ENCODE data around the gene ZNF497. TPM values are rescaled to one million over a fixed set of nuclear protein-coding genes. Genes with fewer than 3 reads are reported as not detected.
A peak's percentile ranks its signal among the peaks of the same experiment; 100 is the strongest.

Gene ZNF497
- total and polyA plus RNA-seq, 4 experiments from 2014 or later, result 0.46 to 2.0 (median 1.5) TPM

DNA sequence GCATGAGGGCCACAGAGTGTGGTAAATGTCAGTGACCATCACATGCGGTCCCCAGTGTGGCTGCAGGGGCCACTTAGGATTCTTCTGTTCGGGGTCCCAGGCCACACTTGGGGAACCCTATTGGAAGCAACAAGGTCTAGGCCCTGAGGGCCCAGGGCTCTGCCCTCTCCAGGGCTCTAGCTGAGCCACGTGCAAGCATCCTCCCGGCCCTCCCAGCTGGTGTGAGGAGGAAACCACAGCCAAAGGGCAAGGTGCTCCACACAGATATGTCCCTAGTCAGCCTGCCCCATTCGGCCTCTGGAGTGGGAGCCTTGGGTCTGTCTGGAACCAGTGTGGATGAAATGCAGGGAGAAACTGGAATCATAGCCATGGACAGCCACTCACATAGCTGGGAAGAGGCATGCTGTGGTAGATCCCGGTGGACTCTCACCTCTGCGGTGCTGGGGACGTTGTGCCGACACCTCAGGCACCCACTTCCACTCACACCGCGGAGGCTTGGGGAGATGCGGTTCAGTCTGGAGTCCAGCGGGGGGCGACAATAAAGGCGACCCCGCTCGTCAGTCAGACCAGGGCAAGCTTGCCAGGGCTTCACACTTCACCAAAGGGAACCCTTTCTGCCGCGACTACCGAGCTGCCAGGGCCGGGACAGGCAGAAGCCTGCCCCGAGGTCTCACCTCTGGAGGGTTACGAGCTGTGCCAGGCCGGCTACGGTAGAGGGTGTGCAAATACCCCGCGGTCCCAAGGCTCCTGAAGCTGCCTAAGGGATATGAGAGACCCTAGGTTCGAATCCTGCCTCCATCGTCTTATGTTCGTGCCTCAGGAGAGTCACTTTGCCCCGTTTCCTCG is 4.3 kb upstream of the ZNF497 start:
- Mint-ChIP-seq H3K27me3 (no peaks in the 10 kb centered on the region), H3K4me3 (no peak overlapping the region), H3K9me3 (no peaks in the 10 kb centered on the region), H3K4me1 (peaks cover 8 to 10% (median 9%) of the 10 kb centered on the region in 4 donors), H3K27ac (no peak overlapping the region), H3K36me3 (peaks cover 0 to 6% of the 10 kb centered on the region in 2 donors)
- ChIA-PET CTCF (ENCODE audit: partially characterized antibody) (no interaction called here), POLR2A (ENCODE audit: partially characterized antibody) (no interaction called here)
- peaks cover 4% of the 10 kb centered on the region for H3K4me1 ChIP-seq (ENCODE audit: insufficient read depth, low read length)
- H3K27ac ChIP-seq (ENCODE audit: low read depth, low read length), result no peak overlapping the region
- no peak overlapping the region for H3K4me3 ChIP-seq (ENCODE audit: low read length in 2 of 2)
- H3K27me3 ChIP-seq (ENCODE audit: insufficient read depth, low read length), result no peaks in the 10 kb centered on the region
- H3K36me3 ChIP-seq (ENCODE audit: insufficient read depth, low read length), result no peaks in the 10 kb centered on the region
- no peaks in the 10 kb centered on the region for H3K9me3 ChIP-seq (ENCODE audit: control insufficient read depth in 1 of 2, low read length in 2 of 2)
- intact Hi-C loops (cut with micrococcal nuclease), result no loop called here
- DNase-seq, result no peak

DNA sequence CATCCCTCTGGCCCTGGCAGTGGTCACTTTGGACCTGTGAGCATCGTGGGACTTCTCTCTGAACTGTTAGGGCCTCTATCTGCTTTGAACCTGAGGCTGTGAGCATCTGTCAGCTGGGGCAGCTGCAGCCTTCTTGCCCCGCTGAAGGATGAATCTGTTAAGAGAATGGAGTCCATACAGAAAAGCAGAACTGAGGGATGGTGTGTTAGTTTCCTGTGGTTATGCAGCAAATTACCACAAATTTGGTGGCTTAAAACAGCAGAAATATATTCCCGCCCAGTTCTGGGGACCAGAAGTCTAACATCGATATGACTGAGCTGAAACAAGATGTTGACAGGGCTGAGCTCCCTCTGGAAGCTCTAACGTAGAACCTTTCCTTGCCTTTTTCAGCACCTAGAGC is 1.6 kb upstream of the ZNF497 start:
- Mint-ChIP-seq H3K36me3 (peaks cover 0 to 3% of the 10 kb centered on the region in 2 donors), H3K9me3 (no peaks in the 10 kb centered on the region), H3K27me3 (no peaks in the 10 kb centered on the region), H3K4me3 (peak overlapping the region in 3 of 8 donors; percentile 26 to 43 (median 40)), H3K27ac (no peak overlapping the region), H3K4me1 (peaks cover 6 to 13% (median 9%) of the 10 kb centered on the region in 4 donors)
- Histone ChIP-seq H3K27me3 (ENCODE audit: insufficient read depth, low read length) (no peaks in the 10 kb centered on the region), H3K4me3 (ENCODE audit: low read length in 2 of 2) (no peak overlapping the region), H3K9me3 (ENCODE audit: control insufficient read depth in 1 of 2, low read length in 2 of 2) (no peaks in the 10 kb centered on the region), H3K4me1 (ENCODE audit: insufficient read depth, low read length) (peaks cover 9% of the 10 kb centered on the region), H3K27ac (ENCODE audit: low read depth, low read length) (no peak overlapping the region), H3K36me3 (ENCODE audit: insufficient read depth, low read length) (no peaks in the 10 kb centered on the region)
- intact Hi-C loops (cut with micrococcal nuclease), result no loop called here
- CTCF ChIA-PET (ENCODE audit: partially characterized antibody), result interaction anchor here (1.3 to 3.0 kb wide), 4 partner anchors 45 to 156 kb away, joined by 3 to 11 read pairs (median 5); partner anchors contain the start of genes ZBTB45, ZNF544 and ZNF584
- DNase-seq, result no peak
- POLR2A ChIA-PET (ENCODE audit: partially characterized antibody), result interaction anchor here (1.2 to 5.5 kb wide), 5 partner anchors 15 to 191 kb away, joined by 3 to 77 read pairs (median 26); partner anchors contain the start of genes CHMP2A, ERVK3-1 and ZNF837

DNA sequence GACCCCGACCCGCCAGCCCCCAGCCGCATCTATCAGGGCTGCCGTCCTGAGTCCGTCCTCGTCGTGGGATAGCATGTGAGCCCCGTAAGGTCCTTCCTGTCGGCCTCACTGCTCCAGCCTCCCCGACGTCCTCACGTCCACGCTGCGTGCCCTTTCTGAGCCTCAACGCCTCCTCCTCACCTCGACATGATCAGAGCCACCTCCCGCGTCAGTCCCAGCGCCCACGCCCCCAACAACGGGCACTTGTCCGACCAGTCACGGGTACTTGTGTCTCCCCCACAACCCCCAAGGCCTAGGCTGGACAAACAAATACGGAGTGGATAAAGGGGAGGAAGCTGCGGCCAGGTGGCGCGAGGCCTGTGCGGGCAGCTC is 665 bp downstream of the ZNF497 start:
- peak overlapping the region; percentile 69 for H3K27ac ChIP-seq (ENCODE audit: low read depth, low read length)
- Mint-ChIP-seq H3K27me3 (no peaks in the 10 kb centered on the region), H3K9me3 (no peaks in the 10 kb centered on the region), H3K4me1 (peaks cover 6 to 13% (median 10%) of the 10 kb centered on the region in 4 donors), H3K36me3 (peaks cover 0 to 3% of the 10 kb centered on the region in 2 donors), H3K27ac (peak overlapping the region; percentile 54 to 98 (median 93)), H3K4me3 (peak overlapping the region; percentile 90 to 98 (median 93))
- POLR2A ChIA-PET (ENCODE audit: partially characterized antibody), result interaction anchor here (0.7 to 5.5 kb wide), 20 partner anchors 13 to 972 kb away, joined by 3 to 77 read pairs (median 8); partner anchors contain the start of genes CHMP2A, ERVK3-1, RPS5 and TRIM28
- CTCF ChIA-PET (ENCODE audit: partially characterized antibody), result interaction anchor here (0.5 to 1.5 kb wide), 4 partner anchors 12 to 1258 kb away, joined by 3 to 5 read pairs (median 4); partner anchors contain the start of gene ZNF837
- no peaks in the 10 kb centered on the region for H3K36me3 ChIP-seq (ENCODE audit: insufficient read depth, low read length)
- DNase-seq, result peak in 2 of 5 donors; percentile 20 to 24
- peak overlapping the region; percentile 90 to 98 for H3K4me3 ChIP-seq (ENCODE audit: low read length in 2 of 2)
- H3K27me3 ChIP-seq (ENCODE audit: insufficient read depth, low read length), result no peaks in the 10 kb centered on the region
- H3K9me3 ChIP-seq (ENCODE audit: control insufficient read depth in 1 of 2, low read length in 2 of 2), result no peaks in the 10 kb centered on the region
- peaks cover 17% of the 10 kb centered on the region for H3K4me1 ChIP-seq (ENCODE audit: insufficient read depth, low read length)
- intact Hi-C loops (cut with micrococcal nuclease), result loop anchor here (1.0 kb wide), 8 partner anchors 15 to 84 kb away; partner anchors contain the start of genes ERVK3-1, ZNF132, ZNF584 and ZNF8

DNA sequence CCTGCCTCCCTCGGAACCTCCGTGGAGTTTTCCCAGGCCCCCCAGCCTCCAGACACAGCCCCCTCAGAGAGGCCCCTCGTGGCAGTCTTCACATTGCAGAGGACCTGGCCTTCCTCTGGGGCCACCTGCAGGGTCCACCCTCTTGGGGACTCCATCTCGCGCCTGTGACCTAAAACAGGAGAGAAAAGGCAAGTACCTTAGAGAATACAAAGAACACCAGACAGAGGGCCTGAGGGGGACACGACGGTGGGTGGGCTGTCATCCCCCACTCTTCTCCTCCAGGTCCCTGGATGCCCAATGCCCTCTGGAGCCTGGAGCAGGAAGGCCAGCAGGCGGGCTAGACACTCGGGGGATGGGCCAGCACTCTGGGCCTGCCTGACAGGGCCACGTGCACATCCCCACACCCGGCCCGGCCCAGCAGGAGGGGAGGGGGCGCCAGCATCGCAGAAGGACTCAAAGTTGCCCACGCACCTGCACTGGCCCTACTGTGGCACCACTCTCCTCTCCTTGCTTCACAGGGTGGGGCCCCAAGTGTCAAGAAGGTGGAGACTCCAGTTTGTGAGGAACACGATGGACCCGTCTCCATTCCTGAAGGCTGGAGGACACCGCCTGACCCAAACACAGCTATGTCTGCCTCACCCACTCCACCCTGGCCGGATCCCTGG is 4.9 kb downstream of the ZNF497 start:
- DNase-seq, result no peak
- Mint-ChIP-seq H3K27ac (no peak overlapping the region), H3K36me3 (peaks cover 0 to 1% of the 10 kb centered on the region in 2 donors), H3K27me3 (no peaks in the 10 kb centered on the region), H3K4me3 (peak overlapping the region in 4 of 8 donors; percentile 21 to 46 (median 30)), H3K4me1 (peaks cover 4 to 27% (median 14%) of the 10 kb centered on the region in 4 donors), H3K9me3 (no peaks in the 10 kb centered on the region)
- intact Hi-C loops (cut with micrococcal nuclease), result no loop called here
- H3K27ac ChIP-seq (ENCODE audit: low read depth, low read length), result no peak overlapping the region
- no peaks in the 10 kb centered on the region for H3K9me3 ChIP-seq (ENCODE audit: control insufficient read depth in 1 of 2, low read length in 2 of 2)
- no peak overlapping the region for H3K4me3 ChIP-seq (ENCODE audit: low read length in 2 of 2)
- peaks cover 27% of the 10 kb centered on the region for H3K4me1 ChIP-seq (ENCODE audit: insufficient read depth, low read length)
- H3K27me3 ChIP-seq (ENCODE audit: insufficient read depth, low read length), result no peaks in the 10 kb centered on the region
- POLR2A ChIA-PET (ENCODE audit: partially characterized antibody), result interaction anchor here (0.7 to 2.2 kb wide), 4 partner anchors 10 to 175 kb away, joined by 3 to 22 read pairs (median 6); partner anchors contain the start of gene ZNF274
- no peaks in the 10 kb centered on the region for H3K36me3 ChIP-seq (ENCODE audit: insufficient read depth, low read length)
- CTCF ChIA-PET (ENCODE audit: partially characterized antibody), result interaction anchor here (1.4 kb wide), 1 partner anchor 9 kb away, joined by 3 read pairs; no protein-coding TSS in a partner anchor

DNA sequence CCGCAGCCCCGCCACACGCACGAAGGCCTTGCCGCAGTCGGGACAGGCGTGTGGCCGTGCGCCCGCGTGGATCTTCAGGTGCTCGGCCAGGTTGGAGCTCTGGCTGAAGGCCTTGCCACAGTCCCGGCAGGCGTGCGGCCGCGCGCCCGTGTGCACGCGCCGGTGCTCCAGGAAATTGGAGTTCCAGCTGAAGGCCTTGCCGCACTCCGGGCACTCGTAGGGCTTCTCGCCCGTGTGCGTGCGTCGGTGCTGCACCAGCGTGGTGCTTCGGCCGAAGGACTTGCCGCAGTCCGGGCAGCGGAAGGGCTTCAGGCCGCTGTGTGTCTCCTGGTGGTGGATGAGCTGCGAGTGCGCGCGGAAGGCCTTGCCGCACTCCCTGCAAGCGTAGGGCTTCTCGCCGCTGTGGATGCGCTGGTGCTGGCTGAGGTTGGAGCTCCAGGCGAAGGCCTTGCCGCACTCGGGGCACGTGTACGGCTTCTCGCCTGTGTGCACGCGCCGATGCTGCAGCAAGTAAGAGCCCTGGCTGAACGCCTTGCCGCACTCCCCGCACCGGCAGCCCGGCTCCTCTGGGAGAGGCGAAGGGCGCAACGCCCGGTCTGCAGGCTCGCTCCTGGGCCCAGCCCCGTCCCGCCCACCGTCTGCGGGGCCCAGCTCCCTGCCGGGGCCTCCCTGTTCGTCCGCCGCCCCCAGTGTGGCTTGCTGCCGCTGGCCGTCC is 5.6 kb downstream of the ZNF497 start:
- Histone ChIP-seq H3K4me1 (ENCODE audit: insufficient read depth, low read length) (peaks cover 24% of the 10 kb centered on the region), H3K9me3 (ENCODE audit: control insufficient read depth in 1 of 2, low read length in 2 of 2) (no peaks in the 10 kb centered on the region), H3K27me3 (ENCODE audit: insufficient read depth, low read length) (no peaks in the 10 kb centered on the region), H3K4me3 (ENCODE audit: low read length in 2 of 2) (peak overlapping the region in 1 of 2 donors; percentile 47), H3K36me3 (ENCODE audit: insufficient read depth, low read length) (no peaks in the 10 kb centered on the region), H3K27ac (ENCODE audit: low read depth, low read length) (no peak overlapping the region)
- Mint-ChIP-seq H3K4me1 (peaks cover 2 to 29% (median 10%) of the 10 kb centered on the region in 4 donors), H3K4me3 (peak overlapping the region; percentile 23 to 74 (median 59)), H3K27ac (peak overlapping the region in 2 of 7 donors; percentile 17 to 30), H3K27me3 (no peaks in the 10 kb centered on the region), H3K9me3 (no peaks in the 10 kb centered on the region), H3K36me3 (no peaks in the 10 kb centered on the region)
- intact Hi-C loops (cut with micrococcal nuclease), result no loop called here
- ChIA-PET CTCF (ENCODE audit: partially characterized antibody) (no interaction called here), POLR2A (ENCODE audit: partially characterized antibody) (interaction anchor here (0.7 to 2.2 kb wide), 11 partner anchors 10 to 588 kb away, joined by 3 to 22 read pairs (median 4); partner anchors contain the start of genes ZNF274, ZNF584 and ZNF586)
- DNase-seq, result no peak

DNA sequence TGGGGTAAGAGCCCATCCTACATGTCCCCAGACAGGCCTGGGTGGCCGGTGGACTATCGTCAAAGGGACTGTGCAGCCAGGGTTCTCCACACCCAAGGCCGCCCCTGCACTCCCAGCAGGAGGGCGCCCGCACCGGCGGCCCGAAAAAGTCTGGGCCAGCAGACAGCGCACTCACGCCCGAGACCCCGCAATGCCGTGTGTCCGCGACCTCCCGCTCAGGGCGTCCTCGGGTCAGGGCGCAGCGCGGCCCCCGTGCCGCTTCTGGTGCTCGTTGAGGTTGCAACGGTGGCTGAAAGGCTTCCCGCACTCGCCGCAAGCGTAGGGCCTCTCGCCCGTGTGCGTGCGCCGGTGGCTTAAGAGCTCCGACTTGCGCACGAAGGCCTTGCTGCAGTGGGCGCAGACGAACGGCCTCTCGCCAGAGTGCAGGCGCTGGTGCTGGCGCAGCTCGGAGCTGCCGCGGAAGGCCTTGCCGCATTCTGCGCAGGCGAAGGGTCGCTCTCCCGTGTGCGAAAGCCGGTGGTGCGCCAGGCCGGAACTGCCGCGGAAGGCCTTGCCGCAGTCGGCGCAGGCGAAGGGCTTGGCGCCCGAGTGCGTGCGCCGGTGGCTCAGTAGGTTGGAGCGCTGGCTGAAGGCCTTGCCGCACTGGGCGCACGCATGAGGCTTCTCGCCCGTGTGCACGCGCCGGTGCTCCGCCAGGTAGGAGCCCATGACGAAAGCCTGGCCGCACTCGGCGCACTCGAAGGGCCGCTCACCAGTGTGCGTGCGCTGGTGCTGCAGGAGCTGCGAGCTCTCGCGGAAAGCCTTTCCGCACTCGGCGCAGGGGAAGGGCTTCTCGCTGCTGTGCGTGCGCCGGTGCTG is 6.4 kb downstream of the ZNF497 start:
- H3K27me3 ChIP-seq (ENCODE audit: insufficient read depth, low read length), result no peaks in the 10 kb centered on the region
- ChIA-PET POLR2A (ENCODE audit: partially characterized antibody) (interaction anchor here (1.0 to 2.2 kb wide), 10 partner anchors 9 to 587 kb away, joined by 3 to 22 read pairs (median 4); partner anchors contain the start of genes ZNF274, ZNF584 and ZNF586), CTCF (ENCODE audit: partially characterized antibody) (no interaction called here)
- H3K4me3 ChIP-seq (ENCODE audit: low read length in 2 of 2), result peak overlapping the region in 1 of 2 donors; percentile 47
- no peaks in the 10 kb centered on the region for H3K36me3 Mint-ChIP-seq
- DNase-seq, result peak; percentile 45 to 50 (median 46)
- H3K9me3 ChIP-seq (ENCODE audit: control insufficient read depth in 1 of 2, low read length in 2 of 2), result no peaks in the 10 kb centered on the region
- no peaks in the 10 kb centered on the region for H3K36me3 ChIP-seq (ENCODE audit: insufficient read depth, low read length)
- H3K4me1 ChIP-seq (ENCODE audit: insufficient read depth, low read length), result peaks cover 18% of the 10 kb centered on the region
- no peak overlapping the region for H3K27ac ChIP-seq (ENCODE audit: low read depth, low read length)
- intact Hi-C loops (cut with micrococcal nuclease), result no loop called here
- peaks cover 0 to 25% (median 7%) of the 10 kb centered on the region in 4 donors for H3K4me1 Mint-ChIP-seq
- no peaks in the 10 kb centered on the region for H3K9me3 Mint-ChIP-seq
- H3K27me3 Mint-ChIP-seq, result no peaks in the 10 kb centered on the region
- H3K4me3 Mint-ChIP-seq, result peak overlapping the region; percentile 29 to 74 (median 60)
- peak overlapping the region in 1 of 7 donors; percentile 51 for H3K27ac Mint-ChIP-seq

All from CD4-positive, alpha-beta memory T cell (primary cell).